ENCODE data around the gene VPS13C. TPM values are rescaled to one million over a fixed set of nuclear protein-coding genes. Genes with fewer than 3 reads are reported as not detected.

VPS13C gene
- total RNA-seq, 1 donor from 2014 or later, result 87.1 TPM

- Histone ChIP-seq H3K4me3 (no peak overlapping the region), H3K4me1 (peaks cover 12% of the 10 kb centered on the region), H3K9me3 (no peaks in the 10 kb centered on the region), H3K36me3 (no peaks in the 10 kb centered on the region), H3K27me3 (no peaks in the 10 kb centered on the region), H3K27ac (no peak overlapping the region)
- TF ChIP-seq CTCF (IDR thresholded peaks at IDR 0.05), result no peak
- no peak for ATAC-seq
- intact Hi-C loops (cut with DNase I), result no loop called here
- DNase-seq, result no peak
Observed at GRCh38 chr15:62069551-62069950, 9.3 kb upstream of the VPS13C start.

GRCh38 chr15:62068810-62069167 is 8.5 kb upstream of the VPS13C start:
- peak overlapping the region; percentile 58 for H3K4me3 ChIP-seq
- no peaks in the 10 kb centered on the region for H3K36me3 ChIP-seq
- no peak overlapping the region for H3K27ac ChIP-seq
- no peak for DNase-seq
- no peak for TF ChIP-seq CTCF (IDR thresholded peaks at IDR 0.05)
- intact Hi-C loops (cut with DNase I), result no loop called here
- no peaks in the 10 kb centered on the region for H3K27me3 ChIP-seq
- peaks cover 14% of the 10 kb centered on the region for H3K4me1 ChIP-seq
- ATAC-seq, result no peak
- no peaks in the 10 kb centered on the region for H3K9me3 ChIP-seq

DNA sequence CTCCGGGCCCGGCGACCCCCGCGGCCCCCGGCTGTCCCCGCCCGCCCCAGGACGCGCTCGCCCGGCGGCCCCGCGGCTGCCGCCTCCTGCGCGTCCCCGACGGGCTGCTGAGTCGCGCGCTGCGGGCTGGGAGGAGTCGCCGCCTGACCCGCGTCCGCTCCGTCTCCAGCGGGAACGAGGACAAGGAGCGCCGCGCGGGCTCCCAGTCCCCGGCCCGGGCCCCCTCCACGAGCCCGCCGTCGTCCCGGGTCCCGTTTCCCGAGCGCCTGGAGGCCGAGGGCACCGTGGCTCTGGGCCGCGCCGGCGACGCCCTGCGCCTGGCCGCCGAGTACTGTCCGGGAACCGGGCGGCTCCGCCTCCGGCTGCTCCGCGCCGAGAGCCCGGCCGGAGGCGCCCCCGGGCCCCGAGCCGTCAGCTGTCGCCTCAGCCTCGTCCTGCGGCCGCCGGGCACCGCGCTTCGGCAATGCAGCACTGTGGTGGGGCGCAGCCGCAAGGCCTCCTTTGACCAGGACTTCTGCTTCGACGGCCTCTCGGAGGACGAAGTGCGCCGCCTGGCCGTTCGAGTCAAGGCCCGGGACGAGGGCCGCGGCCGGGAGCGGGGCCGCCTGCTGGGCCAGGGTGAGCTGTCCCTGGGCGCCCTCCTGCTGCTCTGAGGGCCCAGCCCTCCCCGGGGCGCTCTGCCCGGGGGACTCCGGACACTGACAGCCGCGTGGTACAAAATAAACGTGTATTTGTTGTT is 8.0 kb upstream of the VPS13C start:
- peak; percentile 79 for ATAC-seq
- peak; percentile 85 for DNase-seq
- H3K9me3 ChIP-seq, result no peaks in the 10 kb centered on the region
- peaks cover 18% of the 10 kb centered on the region for H3K4me1 ChIP-seq
- peak overlapping the region; percentile 58 for H3K4me3 ChIP-seq
- no peaks in the 10 kb centered on the region for H3K27me3 ChIP-seq
- peak; percentile 27 for TF ChIP-seq CTCF (IDR thresholded peaks at IDR 0.05)
- no peaks in the 10 kb centered on the region for H3K36me3 ChIP-seq
- no peak overlapping the region for H3K27ac ChIP-seq
- intact Hi-C loops (cut with DNase I), result no loop called here

- Histone ChIP-seq H3K27ac (no peak overlapping the region), H3K27me3 (no peaks in the 10 kb centered on the region), H3K36me3 (no peaks in the 10 kb centered on the region), H3K4me3 (peak overlapping the region; percentile 58), H3K9me3 (no peaks in the 10 kb centered on the region), H3K4me1 (peaks cover 18% of the 10 kb centered on the region)
- TF ChIP-seq CTCF (IDR thresholded peaks at IDR 0.05), result no peak
- peak; percentile 71 for DNase-seq
- intact Hi-C loops (cut with DNase I), result no loop called here
- peak; percentile 37 for ATAC-seq
Observed at GRCh38 chr15:62067448-62068044, 7.3 kb upstream of the VPS13C start.

DNA sequence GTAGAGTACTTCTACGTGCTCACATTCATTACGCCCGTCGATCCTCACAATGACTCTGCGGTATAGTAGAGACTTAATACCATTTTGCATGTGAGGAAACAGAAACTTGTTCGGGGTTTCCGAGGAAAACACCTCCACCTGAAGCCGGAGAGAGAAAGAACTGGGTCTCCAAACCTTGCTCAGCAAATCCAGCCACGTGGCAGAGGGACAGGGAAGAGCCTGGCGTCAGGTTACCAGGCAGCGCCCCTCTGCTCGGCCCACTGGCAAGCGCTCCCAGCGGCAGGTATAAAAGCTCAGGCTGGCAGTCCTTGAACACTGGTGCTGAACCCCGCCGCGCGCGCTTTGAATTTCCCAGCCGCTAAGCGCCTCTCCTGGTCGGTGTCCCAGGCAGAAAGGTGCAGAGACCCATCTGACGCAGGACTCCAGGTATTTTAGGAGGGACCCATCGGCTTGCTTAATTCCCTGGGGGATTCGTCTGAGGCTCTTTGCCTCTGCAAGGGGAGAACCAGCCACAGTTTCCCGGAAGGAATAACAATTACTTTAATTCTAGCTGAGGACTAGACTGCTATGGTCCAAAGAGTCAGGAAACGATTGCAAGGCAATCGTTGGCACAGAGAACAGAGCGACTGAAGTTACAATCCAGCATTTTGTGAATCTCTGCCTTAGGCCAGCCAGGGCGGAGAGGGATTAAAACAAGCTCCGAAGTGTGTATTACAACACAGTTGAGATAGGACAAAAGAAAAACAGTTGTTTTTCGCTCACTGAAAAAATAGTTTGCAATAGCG is 6.6 kb upstream of the VPS13C start, which contains the start of gene C2CD4A:
Gene C2CD4A, plus strand, starts transcription at position 315 of the 785 bp plus-strand sequence. CDS start 637 bp downstream, outside the sequence.
- Histone ChIP-seq H3K9me3 (no peaks in the 10 kb centered on the region), H3K27me3 (no peaks in the 10 kb centered on the region), H3K36me3 (no peaks in the 10 kb centered on the region), H3K4me1 (peaks cover 18% of the 10 kb centered on the region), H3K4me3 (peak within 1 kb of the TSS; percentile 58), H3K27ac (no peak within 1 kb of the TSS)
- no peak for TF ChIP-seq CTCF (IDR thresholded peaks at IDR 0.05)
- ATAC-seq, result peak; percentile 75
- peak; percentile 87 for DNase-seq
- intact Hi-C loops (cut with DNase I), result no loop called here
